ENCODE results near the gene SETD7. TPM values are rescaled to one million over a fixed set of nuclear protein-coding genes. Genes with fewer than 3 reads are reported as not detected.

Gene SETD7
- total and polyA plus RNA-seq, 8 donors = 9.7 to 96.9 (median 31.5) TPM

DNA sequence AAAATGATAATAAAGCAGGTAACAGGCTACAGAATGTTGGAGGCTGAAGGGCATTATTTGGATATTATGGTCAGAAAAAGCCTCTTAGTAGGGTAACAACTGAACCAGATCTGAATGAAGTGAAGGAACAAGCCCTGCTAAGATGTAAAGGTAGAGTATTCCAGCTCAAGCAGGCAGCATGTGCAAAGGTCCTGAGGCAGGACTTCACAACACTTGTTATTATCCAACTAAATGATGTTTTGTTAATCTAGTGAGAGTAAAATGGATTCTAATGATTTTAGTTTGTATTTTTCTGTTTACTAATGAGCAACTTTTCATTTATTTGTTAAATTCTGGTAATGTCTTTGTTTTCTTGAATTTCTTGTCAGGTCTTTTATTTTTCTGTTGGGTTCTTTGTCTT is 66.4 kb downstream of the SETD7 start:
- Histone ChIP-seq H3K27ac (no peak overlapping the region), H3K4me3 (no peak overlapping the region), H3K4me1 (no peaks in the 10 kb centered on the region), H3K36me3 (no peaks in the 10 kb centered on the region), H3K27me3 (no peaks in the 10 kb centered on the region), H3K9me3 (no peaks in the 10 kb centered on the region)
- TF ChIP-seq POLR2AphosphoS5 (IDR thresholded peaks at IDR 0.05) = no peak
- no peak for TF ChIP-seq POLR2A (IDR thresholded peaks at IDR 0.05)
- TF ChIP-seq, protein P1, sequence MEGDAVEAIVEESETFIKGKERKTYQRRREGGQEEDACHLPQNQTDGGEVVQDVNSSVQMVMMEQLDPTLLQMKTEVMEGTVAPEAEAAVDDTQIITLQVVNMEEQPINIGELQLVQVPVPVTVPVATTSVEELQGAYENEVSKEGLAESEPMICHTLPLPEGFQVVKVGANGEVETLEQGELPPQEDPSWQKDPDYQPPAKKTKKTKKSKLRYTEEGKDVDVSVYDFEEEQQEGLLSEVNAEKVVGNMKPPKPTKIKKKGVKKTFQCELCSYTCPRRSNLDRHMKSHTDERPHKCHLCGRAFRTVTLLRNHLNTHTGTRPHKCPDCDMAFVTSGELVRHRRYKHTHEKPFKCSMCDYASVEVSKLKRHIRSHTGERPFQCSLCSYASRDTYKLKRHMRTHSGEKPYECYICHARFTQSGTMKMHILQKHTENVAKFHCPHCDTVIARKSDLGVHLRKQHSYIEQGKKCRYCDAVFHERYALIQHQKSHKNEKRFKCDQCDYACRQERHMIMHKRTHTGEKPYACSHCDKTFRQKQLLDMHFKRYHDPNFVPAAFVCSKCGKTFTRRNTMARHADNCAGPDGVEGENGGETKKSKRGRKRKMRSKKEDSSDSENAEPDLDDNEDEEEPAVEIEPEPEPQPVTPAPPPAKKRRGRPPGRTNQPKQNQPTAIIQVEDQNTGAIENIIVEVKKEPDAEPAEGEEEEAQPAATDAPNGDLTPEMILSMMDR (IDR thresholded peaks at IDR 0.05) = no peak
- no peak for TF ChIP-seq EP300 (IDR thresholded peaks at IDR 0.05)
- intact Hi-C loops (cut with DNase I; ENCODE audit: low total_unique reads) = loop anchor here (10.0 kb wide), 1 partner anchor 145 kb away; no protein-coding TSS in a partner anchor
- DNase-seq = no peak

DNA sequence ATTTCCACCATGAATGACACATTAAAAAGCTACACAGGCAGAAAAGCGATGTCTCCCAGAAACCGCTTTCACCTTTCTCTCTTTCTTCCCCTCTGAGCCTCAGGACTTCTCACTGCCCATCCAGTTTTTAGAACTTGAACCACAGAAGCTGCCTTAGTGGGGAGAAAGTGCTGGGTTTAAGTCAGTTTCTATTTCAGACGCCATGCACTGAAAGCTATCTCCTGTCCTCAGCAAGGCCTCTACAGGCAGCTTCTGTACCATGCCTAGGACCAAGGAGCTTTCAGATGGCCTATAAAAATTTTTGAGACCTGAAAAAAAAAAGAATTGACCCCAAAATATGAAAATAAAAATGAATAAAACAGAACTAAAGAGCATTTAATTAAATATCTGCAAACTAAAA is 67.6 kb downstream of the SETD7 start:
- no peak for DNase-seq
- no peak overlapping the region for H3K27ac ChIP-seq
- H3K4me3 ChIP-seq = no peak overlapping the region
- H3K9me3 ChIP-seq = no peaks in the 10 kb centered on the region
- intact Hi-C loops (cut with DNase I; ENCODE audit: low total_unique reads) = no loop called here
- TF ChIP-seq EP300 (IDR thresholded peaks at IDR 0.05) (no peak), POLR2A (IDR thresholded peaks at IDR 0.05) (no peak)
- TF ChIP-seq, protein P1 (IDR thresholded peaks at IDR 0.05) = no peak
- 84 to 93% (median 88%) methylated on average over 3 of the region's 3 CpGs for WGBS, 5 donors
- no peaks in the 10 kb centered on the region for H3K36me3 ChIP-seq
- no peaks in the 10 kb centered on the region for H3K4me1 ChIP-seq
- H3K27me3 ChIP-seq = no peaks in the 10 kb centered on the region

DNA sequence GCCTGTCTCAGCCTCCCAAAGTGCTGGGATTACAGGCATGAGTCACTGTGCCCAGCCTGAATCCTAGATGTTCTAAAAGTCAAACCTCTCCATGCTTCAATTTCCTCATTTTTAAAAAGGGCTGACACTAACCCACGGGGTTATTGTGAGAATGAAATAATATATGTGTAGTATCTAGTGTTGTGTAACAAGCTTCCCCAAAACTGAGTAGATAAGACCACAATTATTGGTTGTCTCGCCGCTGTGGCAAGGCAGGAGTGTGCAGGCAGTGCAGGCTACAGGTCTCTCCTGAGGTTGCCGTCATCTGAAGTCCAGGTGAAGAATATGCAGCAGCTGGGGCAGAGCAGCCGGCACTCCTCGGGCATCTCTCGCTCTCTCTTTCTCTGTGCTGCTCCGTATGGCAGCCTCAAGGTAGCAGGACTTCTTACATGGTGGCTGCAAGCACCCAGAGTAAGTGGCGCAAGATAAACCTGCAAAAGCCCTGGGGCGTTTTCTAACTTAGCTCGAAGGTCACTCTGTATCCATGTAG is 71.2 kb downstream of the SETD7 start:
- Histone ChIP-seq H3K36me3 (no peaks in the 10 kb centered on the region), H3K4me3 (no peak overlapping the region), H3K9me3 (no peaks in the 10 kb centered on the region), H3K27me3 (no peaks in the 10 kb centered on the region), H3K27ac (no peak overlapping the region), H3K4me1 (peaks cover 0 to 7% (median 2%) of the 10 kb centered on the region in 4 donors)
- intact Hi-C loops (cut with DNase I; ENCODE audit: low total_unique reads) = no loop called here
- no peak for DNase-seq
- 46 to 69% (median 61%) methylated on average over 11 of the region's 11 CpGs for WGBS, 5 donors
- TF ChIP-seq POLR2A (IDR thresholded peaks at IDR 0.05) (no peak), EP300 (IDR thresholded peaks at IDR 0.05) (no peak), POLR2AphosphoS5 (IDR thresholded peaks at IDR 0.05) (no peak)
- TF ChIP-seq, protein P1 (IDR thresholded peaks at IDR 0.05) = no peak

DNA sequence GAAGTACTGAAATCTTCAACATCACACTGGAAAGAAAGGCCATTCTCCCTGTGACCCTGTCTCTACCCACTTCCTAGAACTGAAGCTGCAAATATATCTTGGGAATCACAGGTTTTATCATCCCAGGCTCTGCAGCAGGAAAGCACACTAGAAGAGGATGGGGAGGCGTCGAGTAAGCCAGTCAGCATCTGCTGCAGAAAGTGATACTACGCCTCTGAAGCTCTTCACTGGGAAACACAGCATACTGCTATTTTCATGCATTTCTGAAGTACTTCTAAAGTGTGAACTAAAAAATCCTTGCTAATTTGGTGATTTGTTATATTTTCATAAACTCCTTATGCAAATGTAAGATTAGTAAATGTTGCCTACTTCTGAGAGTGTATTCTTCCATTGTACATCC is 73.0 kb downstream of the SETD7 start:
- DNase-seq = no peak
- intact Hi-C loops (cut with DNase I; ENCODE audit: low total_unique reads) = no loop called here
- peaks cover 0 to 7% (median 2%) of the 10 kb centered on the region in 4 donors for H3K4me1 ChIP-seq
- no peak overlapping the region for H3K27ac ChIP-seq
- no peaks in the 10 kb centered on the region for H3K36me3 ChIP-seq
- TF ChIP-seq EP300 (IDR thresholded peaks at IDR 0.05) (no peak), POLR2AphosphoS5 (IDR thresholded peaks at IDR 0.05) (no peak), POLR2A (IDR thresholded peaks at IDR 0.05) (no peak)
- TF ChIP-seq, protein P1 (IDR thresholded peaks at IDR 0.05) = no peak
- WGBS, 5 donors = 94 to 98% (median 96%) methylated on average over 3 of the region's 3 CpGs
- no peak overlapping the region for H3K4me3 ChIP-seq
- no peaks in the 10 kb centered on the region for H3K27me3 ChIP-seq
- no peaks in the 10 kb centered on the region for H3K9me3 ChIP-seq

Measured in stomach (tissue), 9 donors.